Subcutaneous abdominal adipose tissue (tissue), 5 donors: ENCODE data around the gene FSTL4.

ENCODE experiments used
- H3K27ac ChIP-seq: one replicate; pipeline ENCODE4 v1.7.0; 2013; ENCODE audit warnings: low read depth, mild to moderate bottlenecking, inconsistent platforms, low read length, moderate library complexity
- H3K27me3 ChIP-seq, 5 donors: one replicate each; pipeline ENCODE4 v1.7.0; 2013; ENCODE audit warnings: low read length in 5 of 5, inconsistent platforms in 1 of 5; ENCODE audit not compliant: control insufficient read depth in 5 of 5, insufficient read depth in 4 of 5
- H3K36me3 ChIP-seq, 5 donors: one replicate each; pipeline ENCODE4 v1.7.0; 2013; ENCODE audit warnings: low read length in 5 of 5; ENCODE audit not compliant: control insufficient read depth in 5 of 5, insufficient read depth in 5 of 5
- H3K4me1 ChIP-seq, 5 donors: one replicate each; pipeline ENCODE4 v1.7.0; 2013; ENCODE audit warnings: low read length in 5 of 5, mild to moderate bottlenecking in 3 of 5, moderate library complexity in 1 of 5; ENCODE audit not compliant: control insufficient read depth in 5 of 5, insufficient read depth in 5 of 5
- H3K4me3 ChIP-seq, 5 donors: one replicate each; pipeline ENCODE4 v1.7.0; 2013; ENCODE audit warnings: low read length in 5 of 5, low read depth in 1 of 5
- H3K9ac ChIP-seq, 5 donors: one replicate each; pipeline ENCODE4 v1.7.0; 2013; ENCODE audit warnings: low read length in 5 of 5, mild to moderate bottlenecking in 4 of 5, moderate library complexity in 3 of 5
- H3K9me3 ChIP-seq, 5 donors: one replicate each; pipeline ENCODE4 v1.7.0; 2013; ENCODE audit warnings: low read length in 5 of 5; ENCODE audit not compliant: control insufficient read depth in 5 of 5
- donor health status: healthy.
- donor health status: healthy.
- donor health status: healthy.
- donor health status: healthy.
- donor health status: healthy.

FSTL4 gene

DNA sequence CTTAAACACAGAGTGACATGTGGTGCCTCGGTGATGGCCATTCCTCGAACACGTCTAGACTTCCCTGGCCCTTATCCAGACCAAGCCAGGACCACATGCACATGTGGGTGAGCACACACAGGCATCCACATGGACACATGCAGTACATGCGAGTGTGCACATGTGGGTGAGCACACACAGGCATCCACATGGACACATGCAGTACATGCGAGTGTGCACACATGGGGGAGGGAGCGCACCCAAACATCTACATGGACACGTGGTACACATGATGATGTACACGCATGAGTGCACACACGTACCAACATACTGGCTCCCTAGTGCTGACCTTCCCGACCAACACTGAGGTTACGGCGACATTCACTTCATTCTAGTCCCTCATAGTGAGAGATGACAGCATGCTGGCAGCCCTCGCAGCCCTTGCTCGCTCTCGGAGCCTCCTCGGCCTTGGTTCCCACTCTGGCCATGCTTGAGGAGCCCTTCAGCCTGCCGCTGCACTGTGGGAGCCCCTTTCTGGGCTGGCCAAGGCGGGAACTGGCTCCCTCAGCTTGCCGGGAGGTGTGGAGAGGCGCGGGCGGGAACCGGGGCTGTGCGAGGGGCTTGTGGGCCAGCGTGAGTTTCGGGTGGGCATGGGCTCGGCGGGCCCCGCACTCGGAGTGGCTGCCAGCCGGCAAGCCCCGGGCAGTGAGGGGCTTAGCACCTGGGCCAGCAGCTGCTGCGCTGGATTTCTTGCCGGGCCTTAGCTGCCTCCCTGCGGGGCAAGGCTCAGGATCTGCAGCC lies 373.7 kb downstream of the FSTL4 start:
- Histone ChIP-seq H3K36me3 (no peaks in the 10 kb centered on the region), H3K9me3 (no peaks in the 10 kb centered on the region), H3K27ac (no peak overlapping the region), H3K27me3 (peaks cover 0 to 6% (median 3%) of the 10 kb centered on the region in 5 donors), H3K4me1 (peaks cover 0 to 7% (median 0%) of the 10 kb centered on the region in 5 donors), H3K9ac (no peak overlapping the region), H3K4me3 (no peak overlapping the region)

DNA sequence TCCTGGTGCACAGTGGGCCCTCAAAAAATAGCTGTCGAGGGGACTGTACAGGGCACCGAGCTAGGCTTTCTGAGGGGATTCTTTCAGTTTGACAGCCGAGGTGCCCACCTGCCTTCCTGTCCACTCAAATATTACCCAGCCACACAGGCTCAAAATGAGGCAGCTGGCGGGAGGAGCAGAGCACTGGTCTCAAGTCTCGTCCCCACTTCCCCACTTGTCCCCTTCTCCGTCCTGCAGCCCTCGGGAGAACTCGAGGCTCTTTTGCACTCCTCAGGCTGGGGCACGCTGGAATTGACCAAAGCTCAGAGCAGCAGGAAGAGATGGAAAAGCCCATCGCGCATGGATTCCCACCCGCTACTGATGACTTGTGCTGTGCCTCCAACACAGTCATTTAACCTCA lies 375.4 kb downstream of the FSTL4 start:
- Histone ChIP-seq H3K36me3 (no peaks in the 10 kb centered on the region), H3K9me3 (no peaks in the 10 kb centered on the region), H3K27ac (no peak overlapping the region), H3K4me3 (no peak overlapping the region), H3K4me1 (no peaks in the 10 kb centered on the region), H3K27me3 (peaks cover 0 to 6% (median 3%) of the 10 kb centered on the region in 5 donors), H3K9ac (no peak overlapping the region)

DNA sequence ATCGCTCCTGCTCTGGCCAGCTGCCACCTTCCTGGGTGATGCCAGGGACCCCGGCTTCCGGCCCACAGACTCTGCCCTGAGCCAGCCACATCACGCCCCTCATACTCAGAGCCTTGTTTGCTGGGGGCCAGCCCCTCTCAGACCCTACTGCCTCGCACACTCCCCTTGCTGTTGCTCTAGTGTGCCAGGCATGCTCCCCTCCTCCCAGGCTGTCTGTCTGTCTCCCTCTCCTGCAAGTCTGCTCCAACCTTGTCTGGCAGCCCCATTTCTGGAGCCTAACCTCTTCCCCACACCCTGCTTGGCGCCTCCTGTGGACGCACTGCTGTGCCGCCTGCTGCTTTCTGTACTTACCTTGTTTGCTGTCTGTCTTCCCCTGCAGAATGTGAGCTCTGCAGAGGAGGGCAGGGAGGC lies 375.8 kb downstream of the FSTL4 start:
- no peaks in the 10 kb centered on the region for H3K36me3 ChIP-seq
- H3K4me1 ChIP-seq = no peaks in the 10 kb centered on the region
- H3K9me3 ChIP-seq = no peaks in the 10 kb centered on the region
- H3K27me3 ChIP-seq = peaks cover 0 to 6% (median 3%) of the 10 kb centered on the region in 5 donors
- no peak overlapping the region for H3K27ac ChIP-seq
- H3K9ac ChIP-seq = no peak overlapping the region
- no peak overlapping the region for H3K4me3 ChIP-seq

DNA sequence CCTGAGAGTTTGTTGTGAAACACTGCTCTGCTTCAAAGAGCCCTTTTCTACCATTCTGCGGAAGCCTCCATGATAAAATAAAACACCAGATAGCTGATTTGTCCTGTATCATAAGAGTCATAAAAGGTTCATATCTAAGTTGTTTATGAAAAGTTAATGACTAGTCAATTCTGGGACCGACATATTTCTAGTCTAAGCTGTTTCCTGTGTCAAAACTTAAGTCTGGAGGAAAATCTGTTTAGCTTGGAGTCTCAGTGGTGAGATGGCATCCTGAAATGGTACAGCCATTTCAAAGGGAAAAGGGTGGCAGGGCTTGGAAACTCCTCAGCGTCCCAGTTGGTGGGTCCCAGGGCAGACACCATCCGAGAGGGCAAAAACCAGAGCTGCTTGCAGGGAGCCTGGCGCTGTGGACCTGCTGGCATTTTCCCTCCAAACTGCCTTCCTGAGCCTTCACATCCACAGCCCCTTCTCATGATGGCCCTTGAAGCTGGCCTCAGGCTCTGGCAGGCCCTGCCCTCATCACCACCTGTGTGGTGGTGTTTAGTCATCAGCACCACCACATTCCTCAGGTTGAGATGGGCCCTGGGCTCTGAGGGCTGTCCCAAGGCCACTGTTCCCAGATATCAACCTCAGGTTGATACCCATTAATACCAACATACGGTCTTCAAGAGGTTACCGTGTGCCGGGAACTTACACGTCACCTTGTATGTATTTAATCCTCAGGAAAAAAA lies 376.5 kb downstream of the FSTL4 start:
- H3K27ac ChIP-seq = no peak overlapping the region
- no peak overlapping the region for H3K4me3 ChIP-seq
- H3K36me3 ChIP-seq = no peaks in the 10 kb centered on the region
- H3K9me3 ChIP-seq = no peaks in the 10 kb centered on the region
- no peaks in the 10 kb centered on the region for H3K4me1 ChIP-seq
- peaks cover 0 to 6% (median 3%) of the 10 kb centered on the region in 5 donors for H3K27me3 ChIP-seq
- no peak overlapping the region for H3K9ac ChIP-seq

DNA sequence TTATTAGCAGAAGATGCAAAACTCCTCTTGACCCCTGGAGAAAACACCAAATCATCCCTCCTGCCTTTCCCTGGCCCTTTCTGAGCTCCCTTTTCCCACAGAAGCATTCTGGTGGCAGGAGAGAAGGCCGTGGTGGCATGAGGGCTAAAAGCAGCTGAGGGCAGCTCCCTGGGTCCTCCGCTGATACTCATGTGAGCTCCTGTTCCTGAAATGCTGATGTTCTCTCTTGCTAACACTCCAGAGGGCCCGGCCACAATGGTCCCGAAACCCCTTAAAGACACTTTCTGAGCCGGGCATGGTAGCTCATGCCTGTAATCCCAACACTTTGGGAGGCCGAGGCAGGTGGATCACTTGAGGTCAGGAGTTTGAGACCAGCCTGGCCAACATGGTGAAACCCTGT lies 377.4 kb downstream of the FSTL4 start:
- no peak overlapping the region for H3K4me3 ChIP-seq
- H3K9ac ChIP-seq = no peak overlapping the region
- no peaks in the 10 kb centered on the region for H3K4me1 ChIP-seq
- no peaks in the 10 kb centered on the region for H3K36me3 ChIP-seq
- peaks cover 0 to 6% (median 3%) of the 10 kb centered on the region in 5 donors for H3K27me3 ChIP-seq
- H3K27ac ChIP-seq = no peak overlapping the region
- H3K9me3 ChIP-seq = no peaks in the 10 kb centered on the region

DNA sequence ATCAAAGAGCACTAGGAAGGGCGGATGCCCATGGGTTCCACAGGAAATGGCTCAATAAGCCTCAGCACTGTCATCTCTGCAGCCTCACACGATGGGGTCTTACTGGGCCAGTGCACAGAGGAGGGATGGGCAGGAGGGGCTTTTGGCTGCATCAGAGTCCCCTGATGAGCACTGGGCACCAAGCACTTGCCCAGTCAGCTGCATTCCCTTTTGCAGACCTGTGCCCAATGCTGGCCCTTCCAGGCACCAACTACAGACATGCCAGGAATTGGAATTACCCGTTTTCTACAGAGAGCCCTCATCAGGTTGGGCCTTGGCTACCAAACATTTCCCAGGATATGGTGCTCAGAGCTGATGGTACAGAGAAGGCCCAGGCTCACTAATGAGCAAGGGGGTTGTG lies 378.1 kb downstream of the FSTL4 start:
- no peaks in the 10 kb centered on the region for H3K9me3 ChIP-seq
- H3K4me1 ChIP-seq = no peaks in the 10 kb centered on the region
- no peak overlapping the region for H3K4me3 ChIP-seq
- H3K27ac ChIP-seq = no peak overlapping the region
- H3K36me3 ChIP-seq = no peaks in the 10 kb centered on the region
- peaks cover 0 to 6% (median 3%) of the 10 kb centered on the region in 5 donors for H3K27me3 ChIP-seq
- no peak overlapping the region for H3K9ac ChIP-seq

DNA sequence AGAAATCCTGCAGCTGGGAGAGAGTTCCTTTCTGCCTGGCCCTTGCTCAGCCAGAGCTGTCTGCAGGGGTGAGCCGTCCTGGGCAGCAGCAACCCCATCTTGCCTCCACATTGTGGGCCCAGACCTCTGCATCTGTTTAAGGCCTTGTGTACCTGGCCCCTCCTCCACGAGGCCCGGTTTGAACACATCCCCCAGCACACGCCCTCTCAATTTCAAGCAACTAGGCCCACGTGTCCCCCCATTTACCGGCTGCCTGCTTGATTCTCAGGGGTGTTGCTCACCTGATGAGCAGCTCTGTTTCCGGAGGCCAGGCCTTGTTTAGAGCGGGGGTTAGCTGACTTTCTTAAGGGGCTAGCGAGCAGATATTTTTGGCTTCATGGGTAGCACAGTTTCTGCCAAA lies 378.7 kb downstream of the FSTL4 start:
- peaks cover 0 to 6% (median 3%) of the 10 kb centered on the region in 5 donors for H3K27me3 ChIP-seq
- no peak overlapping the region for H3K27ac ChIP-seq
- no peak overlapping the region for H3K4me3 ChIP-seq
- no peaks in the 10 kb centered on the region for H3K36me3 ChIP-seq
- no peaks in the 10 kb centered on the region for H3K9me3 ChIP-seq
- no peak overlapping the region for H3K9ac ChIP-seq
- H3K4me1 ChIP-seq = no peaks in the 10 kb centered on the region

DNA sequence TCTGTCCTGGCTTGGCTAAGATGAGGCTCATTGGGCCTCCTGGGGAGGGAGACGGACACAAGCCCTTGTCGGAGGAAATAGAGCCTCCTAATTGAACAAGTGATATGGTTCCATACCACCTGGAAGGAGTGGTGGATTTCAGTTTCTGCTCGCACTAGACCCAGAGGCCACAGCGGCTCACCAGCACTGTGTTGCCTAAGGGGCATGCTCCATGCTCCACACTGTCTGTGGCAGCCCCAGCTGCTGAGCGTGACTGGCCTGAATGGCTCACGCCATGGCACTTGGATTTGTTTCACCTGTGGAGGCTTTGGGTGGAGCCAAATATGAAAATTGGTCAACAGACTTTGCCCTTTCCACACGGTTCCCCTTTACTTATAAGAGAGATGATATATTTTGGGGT lies 379.4 kb downstream of the FSTL4 start:
- no peak overlapping the region for H3K4me3 ChIP-seq
- H3K36me3 ChIP-seq = no peaks in the 10 kb centered on the region
- no peak overlapping the region for H3K9ac ChIP-seq
- peaks cover 0 to 6% (median 2%) of the 10 kb centered on the region in 5 donors for H3K27me3 ChIP-seq
- no peak overlapping the region for H3K27ac ChIP-seq
- H3K9me3 ChIP-seq = no peaks in the 10 kb centered on the region
- no peaks in the 10 kb centered on the region for H3K4me1 ChIP-seq

DNA sequence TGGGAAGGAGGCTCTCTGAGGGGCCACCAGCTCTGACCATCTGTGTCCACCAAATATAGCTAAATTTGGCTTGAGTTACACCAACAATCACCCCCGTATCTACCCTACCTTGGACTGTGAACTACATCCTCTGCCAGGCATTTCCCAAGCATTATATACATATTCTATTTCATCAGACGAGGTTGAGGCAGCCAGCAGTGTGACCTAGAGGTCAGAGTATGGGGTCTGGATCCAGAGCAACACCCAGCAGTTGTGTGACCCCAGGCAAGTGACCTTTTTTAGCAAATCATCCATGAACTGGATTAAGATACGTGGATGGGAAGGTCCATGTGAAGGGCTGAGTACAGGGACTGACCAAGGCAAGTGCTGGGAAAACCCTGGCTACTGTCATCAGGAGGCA lies 379.9 kb downstream of the FSTL4 start:
- H3K27me3 ChIP-seq = peaks cover 0 to 6% (median 2%) of the 10 kb centered on the region in 5 donors
- H3K9me3 ChIP-seq = no peaks in the 10 kb centered on the region
- no peaks in the 10 kb centered on the region for H3K36me3 ChIP-seq
- H3K27ac ChIP-seq = no peak overlapping the region
- no peak overlapping the region for H3K4me3 ChIP-seq
- no peaks in the 10 kb centered on the region for H3K4me1 ChIP-seq
- H3K9ac ChIP-seq = no peak overlapping the region

DNA sequence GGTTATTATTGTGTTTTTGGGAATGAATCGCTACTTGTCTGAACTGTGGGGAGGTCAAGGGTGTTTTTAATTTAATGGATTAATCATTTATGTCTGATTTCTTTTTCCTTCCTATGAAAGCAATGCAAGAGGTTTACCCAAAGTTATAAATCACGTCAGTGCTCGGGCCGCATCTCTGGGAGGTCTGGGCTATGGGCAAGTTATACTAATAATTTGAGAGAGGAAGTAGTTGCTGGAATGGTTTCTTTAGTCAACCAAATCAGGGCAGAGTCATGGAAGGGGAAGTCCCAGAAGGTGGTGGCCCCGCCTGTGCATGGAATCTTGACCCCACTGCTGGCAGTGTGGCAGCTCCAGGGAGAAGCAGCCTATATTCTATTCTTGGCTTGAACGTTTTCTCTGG lies 380.3 kb downstream of the FSTL4 start:
- no peak overlapping the region for H3K4me3 ChIP-seq
- H3K27me3 ChIP-seq = peaks cover 0 to 6% (median 2%) of the 10 kb centered on the region in 5 donors
- no peaks in the 10 kb centered on the region for H3K9me3 ChIP-seq
- H3K27ac ChIP-seq = no peak overlapping the region
- no peaks in the 10 kb centered on the region for H3K4me1 ChIP-seq
- no peaks in the 10 kb centered on the region for H3K36me3 ChIP-seq
- no peak overlapping the region for H3K9ac ChIP-seq
